ENCODE data around the gene ELP1.

The ELP1 gene

DNA sequence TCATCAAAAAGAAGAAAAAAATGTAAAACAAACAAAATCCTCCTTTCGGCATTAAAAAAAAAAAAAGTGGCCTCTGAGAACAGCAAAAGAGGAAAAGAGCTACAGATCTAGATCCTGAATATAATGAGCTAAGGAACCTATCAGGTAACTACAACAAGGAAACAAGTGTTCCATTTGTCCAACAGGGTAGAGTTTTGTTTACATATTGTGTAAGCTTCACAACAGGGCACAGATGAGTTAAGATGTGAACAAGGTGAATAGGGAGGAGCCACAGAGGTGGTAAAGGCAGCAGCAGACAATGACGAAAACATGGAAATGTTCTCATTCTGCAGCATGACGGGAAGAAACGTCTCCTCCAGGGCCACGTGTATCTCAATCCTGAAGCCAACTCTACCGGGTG lies 14.4 kb downstream of the ELP1 start:
- H3K9me3 ChIP-seq (ENCODE audit: insufficient read depth, low read length, severe bottlenecking), result no peaks in the 10 kb centered on the region
- no peaks in the 10 kb centered on the region for H3K4me1 ChIP-seq (ENCODE audit: insufficient read depth, low read length)
- no peak overlapping the region for H3K27ac ChIP-seq (ENCODE audit: low read length)
- H3K9ac ChIP-seq (ENCODE audit: low read depth, low read length), result no peak overlapping the region
- H3K79me2 ChIP-seq (ENCODE audit: insufficient read depth, low read length), result no peaks in the 10 kb centered on the region
- no peak overlapping the region for H3K4me3 ChIP-seq (ENCODE audit: low read depth in 1 of 2, low read length in 2 of 2)
- TF ChIP-seq, protein P1, sequence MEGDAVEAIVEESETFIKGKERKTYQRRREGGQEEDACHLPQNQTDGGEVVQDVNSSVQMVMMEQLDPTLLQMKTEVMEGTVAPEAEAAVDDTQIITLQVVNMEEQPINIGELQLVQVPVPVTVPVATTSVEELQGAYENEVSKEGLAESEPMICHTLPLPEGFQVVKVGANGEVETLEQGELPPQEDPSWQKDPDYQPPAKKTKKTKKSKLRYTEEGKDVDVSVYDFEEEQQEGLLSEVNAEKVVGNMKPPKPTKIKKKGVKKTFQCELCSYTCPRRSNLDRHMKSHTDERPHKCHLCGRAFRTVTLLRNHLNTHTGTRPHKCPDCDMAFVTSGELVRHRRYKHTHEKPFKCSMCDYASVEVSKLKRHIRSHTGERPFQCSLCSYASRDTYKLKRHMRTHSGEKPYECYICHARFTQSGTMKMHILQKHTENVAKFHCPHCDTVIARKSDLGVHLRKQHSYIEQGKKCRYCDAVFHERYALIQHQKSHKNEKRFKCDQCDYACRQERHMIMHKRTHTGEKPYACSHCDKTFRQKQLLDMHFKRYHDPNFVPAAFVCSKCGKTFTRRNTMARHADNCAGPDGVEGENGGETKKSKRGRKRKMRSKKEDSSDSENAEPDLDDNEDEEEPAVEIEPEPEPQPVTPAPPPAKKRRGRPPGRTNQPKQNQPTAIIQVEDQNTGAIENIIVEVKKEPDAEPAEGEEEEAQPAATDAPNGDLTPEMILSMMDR (IDR thresholded peaks at IDR 0.05; ENCODE audit: borderline replicate concordance, extremely low read depth, low read length, poor library complexity, severe bottlenecking), result no peak
- TF ChIP-seq EZH2 (IDR thresholded peaks at IDR 0.05; ENCODE audit: borderline replicate concordance, low read depth, low read length, severe bottlenecking), result no peak
- ATAC-seq (ENCODE audit: insufficient read depth, low read depth) (no peak), DNase-seq (no peak)
- H2AFZ ChIP-seq (ENCODE audit: low read depth, low read length), result no peak overlapping the region
- H3K4me2 ChIP-seq (ENCODE audit: insufficient read depth, low read length), result no peak overlapping the region
- H3K27me3 ChIP-seq (ENCODE audit: insufficient read depth, low read length, poor library complexity), result no peaks in the 10 kb centered on the region
- H4K20me1 ChIP-seq (ENCODE audit: insufficient read depth, low read length), result no peaks in the 10 kb centered on the region
- peaks cover 58% of the 10 kb centered on the region for H3K36me3 ChIP-seq (ENCODE audit: insufficient read depth, low read length)

- TF ChIP-seq, protein P1 (IDR thresholded peaks at IDR 0.05; ENCODE audit: borderline replicate concordance, extremely low read depth, low read length, poor library complexity, severe bottlenecking), result no peak
- no peak for TF ChIP-seq EZH2 (IDR thresholded peaks at IDR 0.05; ENCODE audit: borderline replicate concordance, low read depth, low read length, severe bottlenecking)
- no peak for DNase-seq
Observed at GRCh38 chr9:108913391-108913790, 20.5 kb downstream of the ELP1 start.

GRCh38 chr9:108911820-108912219 lies 22.1 kb downstream of the ELP1 start:
- DNase-seq (peak; percentile 29), ATAC-seq (ENCODE audit: insufficient read depth, low read depth) (peak; percentile 76; the same call in 2 of the 3 replicates)
- Histone ChIP-seq H3K27ac (ENCODE audit: low read length) (no peak overlapping the region), H3K79me2 (ENCODE audit: insufficient read depth, low read length) (no peaks in the 10 kb centered on the region), H3K4me3 (ENCODE audit: low read depth in 1 of 2, low read length in 2 of 2) (no peak overlapping the region), H3K27me3 (ENCODE audit: insufficient read depth, low read length, poor library complexity) (no peaks in the 10 kb centered on the region), H3K4me1 (ENCODE audit: insufficient read depth, low read length) (peaks cover 6% of the 10 kb centered on the region; the same call in 1 of the 2 replicates), H3K36me3 (ENCODE audit: insufficient read depth, low read length) (peaks cover 74% of the 10 kb centered on the region), H3K4me2 (ENCODE audit: insufficient read depth, low read length) (no peak overlapping the region), H3K9ac (ENCODE audit: low read depth, low read length) (no peak overlapping the region), H3K9me3 (ENCODE audit: insufficient read depth, low read length, severe bottlenecking) (no peaks in the 10 kb centered on the region), H4K20me1 (ENCODE audit: insufficient read depth, low read length) (no peaks in the 10 kb centered on the region), H2AFZ (ENCODE audit: low read depth, low read length) (no peak overlapping the region)
- TF ChIP-seq EZH2 (IDR thresholded peaks at IDR 0.05; ENCODE audit: borderline replicate concordance, low read depth, low read length, severe bottlenecking), result no peak
- TF ChIP-seq, protein P1 (IDR thresholded peaks at IDR 0.05; ENCODE audit: borderline replicate concordance, extremely low read depth, low read length, poor library complexity, severe bottlenecking), result no peak

More at GRCh38 chr9:108913391-108913790, 20.5 kb downstream of the ELP1 start:
- H4K20me1 ChIP-seq (ENCODE audit: insufficient read depth, low read length), result no peaks in the 10 kb centered on the region
- no peak overlapping the region for H2AFZ ChIP-seq (ENCODE audit: low read depth, low read length)
- H3K4me3 ChIP-seq (ENCODE audit: low read depth in 1 of 2, low read length in 2 of 2), result no peak overlapping the region
- no peaks in the 10 kb centered on the region for H3K9me3 ChIP-seq (ENCODE audit: insufficient read depth, low read length, severe bottlenecking)
- peaks cover 6% of the 10 kb centered on the region; the same call in 1 of the 2 replicates for H3K4me1 ChIP-seq (ENCODE audit: insufficient read depth, low read length)
- no peak overlapping the region for H3K4me2 ChIP-seq (ENCODE audit: insufficient read depth, low read length)
- no peaks in the 10 kb centered on the region for H3K27me3 ChIP-seq (ENCODE audit: insufficient read depth, low read length, poor library complexity)
- H3K36me3 ChIP-seq (ENCODE audit: insufficient read depth, low read length), result peaks cover 65% of the 10 kb centered on the region
- H3K9ac ChIP-seq (ENCODE audit: low read depth, low read length), result no peak overlapping the region
- H3K79me2 ChIP-seq (ENCODE audit: insufficient read depth, low read length), result no peaks in the 10 kb centered on the region
- ATAC-seq (ENCODE audit: insufficient read depth, low read depth), result no peak
- no peak overlapping the region for H3K27ac ChIP-seq (ENCODE audit: low read length)

DNA sequence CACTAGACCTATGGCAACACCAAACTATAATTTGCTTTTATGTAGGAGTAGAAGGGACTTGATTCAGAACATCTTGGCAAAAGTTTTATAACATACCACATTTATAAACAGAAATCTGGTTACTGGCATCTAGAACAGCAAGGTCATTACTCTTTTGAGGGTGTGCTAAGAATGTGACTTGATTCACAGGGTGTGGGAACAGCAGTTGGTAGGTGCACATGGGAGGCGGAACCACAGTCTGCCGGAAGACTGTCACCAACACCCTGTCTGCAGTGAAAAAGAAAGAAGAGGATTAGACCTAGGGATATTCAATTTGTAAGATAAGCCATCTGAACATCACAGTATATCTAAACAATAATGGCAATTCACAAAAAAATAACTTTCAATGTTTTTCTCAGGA lies 23.0 kb downstream of the ELP1 start:
- Histone ChIP-seq H3K4me3 (ENCODE audit: low read depth in 1 of 2, low read length in 2 of 2) (no peak overlapping the region), H3K4me2 (ENCODE audit: insufficient read depth, low read length) (no peak overlapping the region), H3K4me1 (ENCODE audit: insufficient read depth, low read length) (peaks cover 6% of the 10 kb centered on the region; the same call in 1 of the 2 replicates), H3K9ac (ENCODE audit: low read depth, low read length) (no peak overlapping the region), H3K9me3 (ENCODE audit: insufficient read depth, low read length, severe bottlenecking) (no peaks in the 10 kb centered on the region), H3K27me3 (ENCODE audit: insufficient read depth, low read length, poor library complexity) (no peaks in the 10 kb centered on the region), H3K27ac (ENCODE audit: low read length) (no peak overlapping the region), H3K79me2 (ENCODE audit: insufficient read depth, low read length) (no peaks in the 10 kb centered on the region), H4K20me1 (ENCODE audit: insufficient read depth, low read length) (no peaks in the 10 kb centered on the region), H3K36me3 (ENCODE audit: insufficient read depth, low read length) (peaks cover 77% of the 10 kb centered on the region), H2AFZ (ENCODE audit: low read depth, low read length) (no peak overlapping the region)
- ATAC-seq (ENCODE audit: insufficient read depth, low read depth), result no peak
- no peak for DNase-seq
- TF ChIP-seq, protein P1 (IDR thresholded peaks at IDR 0.05; ENCODE audit: borderline replicate concordance, extremely low read depth, low read length, poor library complexity, severe bottlenecking), result no peak
- no peak for TF ChIP-seq EZH2 (IDR thresholded peaks at IDR 0.05; ENCODE audit: borderline replicate concordance, low read depth, low read length, severe bottlenecking)

Measured in DND-41 (cell line).